Ascending aorta (tissue), 2 donors: ENCODE data around the gene RTL3. TPM values are rescaled to one million over a fixed set of nuclear protein-coding genes. Genes with fewer than 3 reads are reported as not detected.

Source experiments
- DNase-seq, 2 donors: peaks; one replicate each; pipeline ENCODE4 v3.0.0-alpha.2; 2019; ENCODE audit warnings: low spot score in 2 of 2
- H3K27ac ChIP-seq, 2 donors: fragments of 200-600 bp; sonication (generic); one replicate each; pipeline ENCODE4 v1.5.1; 2016 to 2017; ENCODE audit warnings: mild to moderate bottlenecking in 1 of 2
- H3K27me3 ChIP-seq: fragments of 200-600 bp; sonication (generic); one replicate; pipeline ENCODE4 v1.5.1; 2017
- H3K36me3 ChIP-seq, 2 donors: fragments of 200-600 bp; sonication (generic); one replicate each; pipeline ENCODE4 v1.5.1; 2016
- H3K4me1 ChIP-seq, 2 donors: fragments of 200-600 bp; sonication (generic); one replicate each; pipeline ENCODE4 v1.5.1; 2016 to 2017; ENCODE audit warnings: mild to moderate bottlenecking in 1 of 2
- H3K4me3 ChIP-seq, 2 donors: fragments of 200-600 bp; sonication (generic); one replicate each; pipeline ENCODE4 v1.5.1; 2016 to 2017; ENCODE audit warnings: mild to moderate bottlenecking in 1 of 2
- H3K9me3 ChIP-seq, 2 donors: fragments of 200-600 bp; sonication (generic); one replicate each; pipeline ENCODE4 v1.5.1; 2016
- CTCF ChIP-seq, 3 experiments: fragments of 200-600 bp in 2 of 3; fragments of 450-650 bp in 1 of 3; sonication (generic) in 2 of 3; IDR thresholded peaks; one replicate each; pipeline ENCODE4 v1.5.1; 2016 to 2019; ENCODE audit warnings: antibody characterized with exemption in 3 of 3, mild to moderate bottlenecking in 1 of 3, moderate library complexity in 1 of 3
- intact Hi-C: fragments of 100-400 bp; cut with DNase I; formaldehyde crosslinking; loops from one replicate; pipeline ENCODE4 v1.15.1; 2023
- total RNA-seq: library from RNA; depleted of rRNA; stranded (reverse); fragments of >200 nt; gene quantifications from one replicate; pipeline ENCODE4 v1.1.0, GENCODE V29; 2016

Gene RTL3
- total RNA-seq, 1 donor from 2014 or later, result not detected

GRCh38 chrX:78618987-78619386, 40.1 kb downstream of the RTL3 start:
- intact Hi-C loops, result no loop called here
- no peaks in the 10 kb centered on the region for H3K36me3 ChIP-seq

GRCh38 chrX:78614264-78614663, 44.9 kb downstream of the RTL3 start:
- Histone ChIP-seq H3K4me1 (no peaks in the 10 kb centered on the region), H3K36me3 (no peaks in the 10 kb centered on the region), H3K27me3 (no peaks in the 10 kb centered on the region), H3K4me3 (no peak overlapping the region), H3K9me3 (peaks cover 0 to 3% of the 10 kb centered on the region in 2 donors), H3K27ac (no peak overlapping the region)
- DNase-seq, result no peak
- no peak for TF ChIP-seq CTCF (IDR thresholded peaks at IDR 0.05)
- intact Hi-C loops, result no loop called here

More at GRCh38 chrX:78618987-78619386, 40.1 kb downstream of the RTL3 start:
- TF ChIP-seq CTCF (IDR thresholded peaks at IDR 0.05), result no peak
- no peaks in the 10 kb centered on the region for H3K9me3 ChIP-seq
- no peak for DNase-seq
- H3K4me1 ChIP-seq, result no peaks in the 10 kb centered on the region
- H3K27me3 ChIP-seq, result no peaks in the 10 kb centered on the region
- H3K27ac ChIP-seq, result no peak overlapping the region
- no peak overlapping the region for H3K4me3 ChIP-seq

Other genes starting within 250 kb of the RTL3 start
- not detected for gene LPAR4, start 88.4 kb upstream of the RTL3 start, total RNA-seq